NCI-H1105 treated with DMSO at 0.1 percent for 48 hours (cell line): ENCODE data around the gene EPHB3.
"Not testable (repeated sequence)": the region's sequence is repeated elsewhere in the genome, so short reads cannot be mapped to it uniquely, and the experiment has no call there.

Source experiments
- DNase-seq: peaks from one replicate; lab custom pipeline; 2025; lab: John Stamatoyannopoulos, UW

EPHB3 gene

GRCh38 chr3:184600685-184601377, 39.2 kb downstream of the EPHB3 start:
- no peak for DNase-seq

GRCh38 chr3:184601576-184602371, 40.2 kb downstream of the EPHB3 start:
- DNase-seq = no peak

GRCh38 chr3:184602372-184603150, 41.0 kb downstream of the EPHB3 start:
- DNase-seq = no peak

GRCh38 chr3:184603151-184604030, 41.8 kb downstream of the EPHB3 start:
- DNase-seq = no peak

- no peak for DNase-seq
Measured at GRCh38 chr3:184604039-184604601, 42.5 kb downstream of the EPHB3 start.

- no peak for DNase-seq
Measured at GRCh38 chr3:184604615-184605290, 43.2 kb downstream of the EPHB3 start.

- DNase-seq = no peak
Measured at GRCh38 chr3:184608209-184608608, 46.6 kb downstream of the EPHB3 start.

GRCh38 chr3:184609476-184610244, 48.1 kb downstream of the EPHB3 start:
- DNase-seq = no peak

- no peak for DNase-seq
Measured at GRCh38 chr3:184610245-184610871, 48.8 kb downstream of the EPHB3 start.

- no peak for DNase-seq
Measured at GRCh38 chr3:184611607-184612281, 50.2 kb downstream of the EPHB3 start.

GRCh38 chr3:184615396-184615795, 53.8 kb downstream of the EPHB3 start:
- no peak for DNase-seq

GRCh38 chr3:184616436-184616835, 54.9 kb downstream of the EPHB3 start:
- no peak for DNase-seq

- not testable (repeated sequence) for DNase-seq
Measured at GRCh38 chr3:184617306-184617705, 55.7 kb downstream of the EPHB3 start.

GRCh38 chr3:184618811-184619210, 57.2 kb downstream of the EPHB3 start:
- no peak for DNase-seq

- no peak for DNase-seq
Measured at GRCh38 chr3:184619369-184619768, 57.8 kb downstream of the EPHB3 start.

- no peak for DNase-seq
Measured at GRCh38 chr3:184619787-184620430, 58.3 kb downstream of the EPHB3 start.

- no peak for DNase-seq
Measured at GRCh38 chr3:184620475-184621119, 59.0 kb downstream of the EPHB3 start.

GRCh38 chr3:184622156-184622555, 60.6 kb downstream of the EPHB3 start:
- DNase-seq = not testable (repeated sequence)
